ENCODE measurements around the gene CYB5D1.

CYB5D1 gene

DNA sequence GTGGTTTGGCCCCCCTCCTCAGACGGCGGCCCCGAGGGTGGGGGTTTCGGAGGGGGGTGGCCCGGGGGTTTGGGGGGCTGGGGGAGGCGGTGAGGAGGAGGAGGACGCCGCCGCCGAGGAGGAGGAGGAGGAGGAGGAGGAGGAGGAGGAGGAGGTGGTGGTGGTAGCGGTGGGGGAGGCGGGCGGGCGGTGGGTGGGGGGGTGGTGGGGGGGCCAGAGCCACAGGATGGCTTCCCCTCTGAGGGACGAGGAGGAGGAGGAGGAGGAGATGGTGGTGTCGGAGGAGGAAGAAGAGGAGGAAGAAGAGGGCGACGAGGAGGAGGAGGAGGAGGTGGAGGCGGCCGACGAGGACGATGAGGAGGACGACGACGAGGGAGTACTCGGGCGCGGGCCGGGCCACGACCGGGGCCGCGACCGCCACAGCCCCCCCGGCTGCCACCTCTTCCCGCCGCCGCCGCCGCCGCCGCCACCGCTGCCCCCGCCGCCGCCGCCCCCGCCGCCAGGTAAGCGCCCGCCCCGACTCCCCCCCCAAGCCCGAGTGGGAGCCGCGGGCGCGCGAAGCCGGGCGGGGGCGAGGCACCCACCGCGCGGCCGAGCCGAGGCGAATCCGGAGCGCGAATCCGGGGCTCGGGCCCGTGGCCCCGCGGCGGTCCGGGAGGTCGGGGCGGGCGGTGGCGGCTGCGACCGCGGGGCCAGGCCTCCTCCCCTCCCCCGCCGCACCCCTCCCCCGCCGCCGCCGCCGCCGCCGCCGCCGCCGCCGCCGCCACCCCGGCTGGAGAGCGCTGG, 27.0 kb downstream of the CYB5D1 start:
- Histone ChIP-seq H3K27me3 (ENCODE audit: control insufficient read depth, insufficient read depth, low read length) (peaks cover 11% of the 10 kb centered on the region), H3K9ac (ENCODE audit: low read depth, low read length) (no peak overlapping the region), H3K4me1 (ENCODE audit: control insufficient read depth, insufficient read depth, low read length) (peaks cover 31% of the 10 kb centered on the region), H3K27ac (ENCODE audit: low read depth, low read length) (peak overlapping the region; percentile 59), H3K36me3 (ENCODE audit: control insufficient read depth, insufficient read depth, low read length) (peaks cover 4% of the 10 kb centered on the region; the same call in 1 of the 2 replicates), H3K4me3 (ENCODE audit: low read depth, low read length) (peak overlapping the region; percentile 85), H3K9me3 (ENCODE audit: control insufficient read depth, insufficient read depth, low read length) (no peaks in the 10 kb centered on the region)

DNA sequence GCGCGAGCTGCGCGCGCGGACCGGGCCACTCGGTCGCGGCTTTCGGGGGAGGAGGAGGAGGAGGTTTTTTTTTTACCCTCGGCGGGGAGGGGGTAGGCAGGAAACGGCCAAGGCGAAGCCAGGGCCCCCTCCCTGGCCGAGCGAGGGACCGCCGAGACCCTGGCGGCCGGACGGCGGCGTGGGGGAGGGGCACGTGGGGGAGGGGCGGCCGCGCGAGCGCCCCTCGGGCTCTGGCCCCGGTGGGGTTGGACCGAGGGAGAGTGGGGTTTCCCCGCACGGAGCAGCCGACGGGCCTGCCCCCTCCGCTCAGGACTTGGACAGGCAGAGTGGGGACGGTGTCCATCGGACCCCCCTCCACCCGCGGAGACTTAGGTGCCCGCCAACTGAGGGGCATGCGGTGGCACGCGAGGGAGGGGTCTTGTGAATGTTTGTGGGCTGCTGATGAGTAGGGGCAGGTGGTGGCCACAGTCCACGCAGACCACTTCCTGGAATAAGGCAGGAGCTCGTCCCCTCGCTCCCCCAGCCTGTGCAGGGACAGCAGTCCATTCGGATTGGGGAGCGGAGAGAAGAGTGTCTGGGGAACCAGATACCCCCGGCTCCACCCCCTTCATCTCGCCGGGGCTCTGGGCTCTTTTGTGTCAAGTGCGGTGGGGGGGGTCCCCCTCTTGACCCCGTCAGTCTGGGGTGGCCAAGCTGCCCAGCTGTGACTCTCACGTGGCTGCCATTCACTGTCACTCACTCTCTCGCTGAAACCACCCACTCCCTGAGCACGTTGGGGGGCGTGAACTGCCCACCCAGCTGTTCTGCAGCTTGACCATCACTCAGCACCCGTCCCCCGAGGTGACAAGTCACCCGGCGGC, 27.8 kb downstream of the CYB5D1 start:
- Histone ChIP-seq H3K4me1 (ENCODE audit: control insufficient read depth, insufficient read depth, low read length) (peaks cover 31% of the 10 kb centered on the region), H3K27ac (ENCODE audit: low read depth, low read length) (peak overlapping the region; percentile 70), H3K27me3 (ENCODE audit: control insufficient read depth, insufficient read depth, low read length) (peaks cover 11% of the 10 kb centered on the region), H3K4me3 (ENCODE audit: low read depth, low read length) (peak overlapping the region; percentile 85), H3K9me3 (ENCODE audit: control insufficient read depth, insufficient read depth, low read length) (no peaks in the 10 kb centered on the region), H3K9ac (ENCODE audit: low read depth, low read length) (no peak overlapping the region), H3K36me3 (ENCODE audit: control insufficient read depth, insufficient read depth, low read length) (peaks cover 3% of the 10 kb centered on the region; the same call in 1 of the 2 replicates)

DNA sequence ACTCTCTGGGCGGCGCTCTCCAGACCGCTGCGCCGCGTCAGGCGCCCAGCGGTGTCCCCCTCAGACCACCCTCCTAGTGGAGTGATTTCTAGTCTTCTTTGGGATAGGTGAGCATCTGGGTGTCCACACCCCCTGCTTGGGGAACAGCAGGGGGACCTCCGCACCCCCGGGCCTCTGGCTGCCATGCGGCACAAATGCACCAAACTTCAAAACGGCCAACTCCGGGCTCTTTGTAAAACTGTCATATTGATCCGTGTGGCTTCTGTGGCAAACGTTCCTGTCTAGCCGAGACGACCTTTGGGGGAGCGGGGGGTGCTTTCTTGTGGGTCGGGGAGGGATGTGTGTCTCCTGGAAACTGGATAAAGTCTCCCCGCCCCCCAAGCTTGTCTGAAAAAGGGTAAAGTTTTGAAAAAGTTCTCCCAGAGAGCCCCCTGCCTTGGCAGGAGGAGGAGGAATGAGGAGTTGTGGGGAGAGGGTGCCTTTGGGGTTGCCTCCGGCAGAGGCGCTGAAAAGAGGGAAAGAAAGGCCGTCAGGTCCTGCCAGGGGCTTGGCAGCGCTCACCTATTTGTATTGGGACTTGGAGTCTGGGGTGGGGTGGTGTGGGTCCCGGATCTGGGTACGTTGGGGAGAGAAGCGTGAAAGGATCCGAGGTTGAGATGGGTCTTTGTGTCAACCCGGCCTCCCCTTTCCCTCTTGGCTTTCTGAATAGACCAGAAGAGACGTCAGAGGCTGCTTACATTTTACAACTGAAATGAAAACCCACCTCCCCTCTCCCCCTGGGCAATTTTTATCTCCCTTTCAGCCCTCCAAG, 28.6 kb downstream of the CYB5D1 start:
- Histone ChIP-seq H3K27me3 (ENCODE audit: control insufficient read depth, insufficient read depth, low read length) (peaks cover 11% of the 10 kb centered on the region), H3K4me1 (ENCODE audit: control insufficient read depth, insufficient read depth, low read length) (peaks cover 31% of the 10 kb centered on the region), H3K9me3 (ENCODE audit: control insufficient read depth, insufficient read depth, low read length) (no peaks in the 10 kb centered on the region), H3K4me3 (ENCODE audit: low read depth, low read length) (peak overlapping the region; percentile 85), H3K36me3 (ENCODE audit: control insufficient read depth, insufficient read depth, low read length) (peaks cover 5% of the 10 kb centered on the region), H3K9ac (ENCODE audit: low read depth, low read length) (peak overlapping the region; percentile 1; the same call in 1 of the 2 replicates), H3K27ac (ENCODE audit: low read depth, low read length) (peak overlapping the region; percentile 70)

DNA sequence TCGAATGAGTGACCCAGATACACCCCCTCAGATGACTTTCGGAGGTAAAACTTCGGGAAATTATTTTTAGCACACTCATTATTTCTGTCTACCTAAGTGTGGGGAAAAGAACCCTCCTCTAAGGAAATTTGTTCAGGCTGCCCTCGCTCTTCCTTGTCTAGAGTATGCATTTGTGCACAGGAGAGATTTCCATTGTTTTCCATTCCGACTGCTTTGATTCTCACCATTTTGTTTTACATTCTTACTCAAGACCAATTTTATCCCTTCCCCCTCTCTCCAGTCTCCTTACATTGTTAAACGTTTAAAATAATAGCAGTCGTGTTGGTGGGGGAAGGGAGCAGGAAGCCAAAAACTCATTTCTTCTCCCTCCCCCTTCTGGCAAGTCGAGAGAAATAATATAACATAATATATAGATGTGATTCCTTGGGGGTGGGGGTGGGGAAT, 29.3 kb downstream of the CYB5D1 start:
- Histone ChIP-seq H3K27ac (ENCODE audit: low read depth, low read length) (peak overlapping the region; percentile 70), H3K4me3 (ENCODE audit: low read depth, low read length) (peak overlapping the region; percentile 85), H3K4me1 (ENCODE audit: control insufficient read depth, insufficient read depth, low read length) (peaks cover 31% of the 10 kb centered on the region), H3K27me3 (ENCODE audit: control insufficient read depth, insufficient read depth, low read length) (peaks cover 11% of the 10 kb centered on the region), H3K9ac (ENCODE audit: low read depth, low read length) (peak overlapping the region; percentile 1; the same call in 1 of the 2 replicates), H3K36me3 (ENCODE audit: control insufficient read depth, insufficient read depth, low read length) (peaks cover 5% of the 10 kb centered on the region), H3K9me3 (ENCODE audit: control insufficient read depth, insufficient read depth, low read length) (no peaks in the 10 kb centered on the region)

DNA sequence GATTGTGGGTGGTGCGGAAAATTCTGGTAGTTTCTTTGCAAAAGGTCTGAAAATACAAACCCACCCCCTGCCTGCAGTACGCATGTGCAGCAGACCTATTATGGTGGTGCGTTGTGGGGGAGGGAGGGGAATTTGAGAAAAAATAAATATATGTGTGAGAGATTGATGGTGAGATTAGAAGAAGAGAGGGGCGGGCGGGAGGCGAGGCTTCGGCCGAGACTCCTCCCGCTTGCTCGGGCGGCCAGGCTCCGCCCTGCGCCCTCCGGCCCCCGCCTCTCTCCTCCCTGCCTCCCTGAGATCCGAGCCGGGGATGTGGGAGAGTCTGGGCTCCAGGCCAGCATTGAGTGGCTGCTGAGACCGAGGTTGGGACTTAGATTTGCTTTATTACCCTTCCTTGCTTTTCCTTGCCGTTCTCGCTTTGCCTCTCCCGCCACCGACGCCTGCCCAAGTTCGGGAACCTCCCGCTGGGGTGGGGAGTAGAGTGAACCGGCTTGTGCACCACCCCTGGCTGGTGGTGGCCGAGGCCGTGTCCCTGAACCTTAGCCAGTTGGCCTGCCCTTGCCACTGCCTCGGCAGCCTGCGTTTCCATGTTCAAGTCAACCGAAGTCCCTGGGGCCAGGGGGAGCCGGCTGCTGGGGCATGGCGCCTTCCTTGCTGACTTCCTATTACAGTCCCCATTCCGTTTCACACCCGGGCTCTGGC, 29.8 kb downstream of the CYB5D1 start:
- Histone ChIP-seq H3K27ac (ENCODE audit: low read depth, low read length) (peak overlapping the region; percentile 73), H3K9ac (ENCODE audit: low read depth, low read length) (0 out of 2 replicates have a peak overlapping the region, but pooled peaks have one; percentile 40), H3K36me3 (ENCODE audit: control insufficient read depth, insufficient read depth, low read length) (peaks cover 5% of the 10 kb centered on the region; the same call in 1 of the 2 replicates), H3K4me3 (ENCODE audit: low read depth, low read length) (peak overlapping the region; percentile 85), H3K4me1 (ENCODE audit: control insufficient read depth, insufficient read depth, low read length) (peaks cover 31% of the 10 kb centered on the region), H3K9me3 (ENCODE audit: control insufficient read depth, insufficient read depth, low read length) (no peaks in the 10 kb centered on the region), H3K27me3 (ENCODE audit: control insufficient read depth, insufficient read depth, low read length) (peaks cover 11% of the 10 kb centered on the region)

DNA sequence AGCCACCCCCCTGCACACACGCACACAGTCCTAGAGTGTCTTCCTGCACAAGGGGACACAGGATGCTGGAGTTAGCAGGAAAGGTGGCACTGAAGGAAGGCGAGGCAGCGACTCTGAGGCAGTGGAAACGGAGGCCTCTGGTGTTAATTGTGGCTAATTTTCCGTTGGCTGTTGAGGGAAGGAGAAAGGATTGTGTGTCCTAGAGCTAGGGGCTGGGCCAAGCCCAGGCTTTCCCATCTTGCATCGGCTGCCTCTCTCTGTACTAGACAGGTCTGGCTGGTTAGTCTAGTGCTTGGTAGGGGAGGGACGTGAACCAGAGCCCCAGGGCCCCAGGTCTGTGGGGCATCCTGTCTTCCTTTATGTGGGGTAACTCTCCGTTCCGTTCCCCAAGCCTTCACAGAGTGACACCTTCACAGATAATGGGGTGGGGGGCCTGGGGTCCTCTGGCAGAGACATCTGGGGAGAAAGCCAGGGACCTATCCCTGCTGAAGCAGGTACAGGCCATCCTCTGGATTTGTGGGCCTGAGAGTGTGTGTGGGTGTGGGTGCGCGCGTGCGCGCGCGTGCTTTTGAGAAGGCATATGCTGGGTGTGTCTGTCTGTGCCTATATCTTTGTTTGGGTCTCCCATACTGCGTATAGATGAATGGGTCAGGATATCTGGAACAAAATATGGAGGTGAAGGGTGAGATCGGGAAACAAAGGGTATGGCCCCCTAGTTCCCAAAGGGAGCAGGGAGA, 30.5 kb downstream of the CYB5D1 start, which contains the start of gene CHD3:
Gene CHD3 (plus strand): TSS at position 606 of the 737 bp plus-strand sequence. CDS start 212 bp downstream, outside the sequence.
- Histone ChIP-seq H3K4me3 (ENCODE audit: low read depth, low read length) (peak within 1 kb of the TSS; percentile 85), H3K36me3 (ENCODE audit: control insufficient read depth, insufficient read depth, low read length) (peaks cover 5% of the 10 kb centered on the region; the same call in 1 of the 2 replicates), H3K4me1 (ENCODE audit: control insufficient read depth, insufficient read depth, low read length) (peaks cover 30% of the 10 kb centered on the region), H3K9ac (ENCODE audit: low read depth, low read length) (0 out of 2 replicates have a peak within 1 kb of the TSS, but pooled peaks have one; percentile 40), H3K27me3 (ENCODE audit: control insufficient read depth, insufficient read depth, low read length) (peaks cover 11% of the 10 kb centered on the region), H3K9me3 (ENCODE audit: control insufficient read depth, insufficient read depth, low read length) (no peaks in the 10 kb centered on the region), H3K27ac (ENCODE audit: low read depth, low read length) (peak within 1 kb of the TSS; percentile 73)

DNA sequence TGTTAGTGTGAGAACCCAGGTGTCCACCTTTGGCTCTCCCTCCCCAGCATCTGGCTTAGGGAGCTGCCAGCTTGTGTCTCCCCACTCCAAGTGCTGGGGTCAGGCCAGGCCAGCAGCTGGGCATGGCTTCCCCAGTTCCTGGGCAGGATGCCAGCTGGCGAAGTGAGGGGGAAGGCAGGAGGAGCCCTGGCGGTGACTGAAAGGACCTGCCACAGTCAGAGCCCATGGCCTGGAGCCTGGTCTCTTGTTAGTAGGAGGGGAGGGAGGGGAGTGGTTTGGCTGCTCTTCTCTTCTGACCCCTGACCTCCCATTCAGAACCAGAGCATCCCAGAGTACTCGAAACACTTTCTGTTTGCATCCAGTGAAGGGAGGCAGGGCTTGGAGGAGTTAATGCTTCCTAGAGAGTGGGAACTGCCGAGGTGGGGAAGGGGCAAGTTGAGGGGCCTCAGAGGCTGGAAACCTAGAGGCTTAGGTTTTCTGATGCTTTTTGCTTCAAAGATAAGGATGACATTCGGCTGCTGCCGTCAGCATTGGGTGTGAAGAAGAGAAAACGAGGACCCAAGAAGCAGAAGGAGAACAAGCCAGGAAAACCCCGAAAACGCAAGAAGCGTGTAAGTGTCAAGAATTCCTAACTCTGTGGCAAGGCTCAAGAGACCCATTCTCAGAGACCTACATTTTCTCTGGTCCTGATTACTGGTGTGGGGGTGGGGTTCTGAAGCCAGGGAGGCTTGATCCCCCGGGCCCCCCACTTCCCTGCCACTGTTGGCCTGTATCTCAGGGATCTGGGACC, 31.6 kb downstream of the CYB5D1 start:
- peaks cover 22% of the 10 kb centered on the region for H3K4me1 ChIP-seq (ENCODE audit: control insufficient read depth, insufficient read depth, low read length)
- H3K9ac ChIP-seq (ENCODE audit: low read depth, low read length) = no peak overlapping the region
- peaks cover 11% of the 10 kb centered on the region for H3K27me3 ChIP-seq (ENCODE audit: control insufficient read depth, insufficient read depth, low read length)
- no peaks in the 10 kb centered on the region for H3K9me3 ChIP-seq (ENCODE audit: control insufficient read depth, insufficient read depth, low read length)
- H3K36me3 ChIP-seq (ENCODE audit: control insufficient read depth, insufficient read depth, low read length) = peaks cover 10% of the 10 kb centered on the region
- no peak overlapping the region for H3K4me3 ChIP-seq (ENCODE audit: low read depth, low read length)
- H3K27ac ChIP-seq (ENCODE audit: low read depth, low read length) = no peak overlapping the region

DNA sequence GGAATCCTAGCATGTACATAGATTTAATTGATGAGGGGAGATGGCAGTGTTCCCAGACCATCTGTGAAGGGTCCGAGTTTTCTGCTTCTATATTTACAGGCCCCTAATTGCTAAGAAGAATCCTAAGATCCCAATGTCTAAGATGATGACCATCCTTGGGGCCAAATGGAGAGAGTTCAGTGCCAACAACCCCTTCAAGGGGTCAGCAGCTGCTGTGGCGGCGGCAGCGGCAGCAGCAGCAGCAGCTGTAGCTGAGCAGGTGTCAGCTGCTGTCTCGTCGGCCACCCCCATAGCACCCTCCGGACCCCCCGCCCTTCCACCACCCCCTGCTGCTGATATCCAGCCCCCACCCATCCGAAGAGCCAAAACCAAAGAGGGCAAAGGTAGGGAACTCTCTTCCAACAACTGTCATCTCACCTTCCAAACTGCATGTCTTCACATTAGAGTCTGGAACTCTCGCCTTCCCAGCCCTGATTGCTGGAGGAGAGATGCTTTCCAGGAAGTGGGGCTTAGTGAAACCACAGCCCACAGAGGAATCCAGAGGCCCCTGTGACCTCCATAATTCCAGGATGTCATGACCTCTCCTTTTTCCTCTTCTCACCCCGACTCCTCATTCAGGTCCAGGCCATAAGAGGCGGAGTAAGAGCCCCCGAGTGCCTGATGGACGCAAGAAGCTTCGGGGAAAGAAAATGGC, 35.5 kb downstream of the CYB5D1 start:
- Histone ChIP-seq H3K27ac (ENCODE audit: low read depth, low read length) (no peak overlapping the region), H3K9ac (ENCODE audit: low read depth, low read length) (no peak overlapping the region), H3K9me3 (ENCODE audit: control insufficient read depth, insufficient read depth, low read length) (no peaks in the 10 kb centered on the region), H3K36me3 (ENCODE audit: control insufficient read depth, insufficient read depth, low read length) (peaks cover 26% of the 10 kb centered on the region), H3K27me3 (ENCODE audit: control insufficient read depth, insufficient read depth, low read length) (no peaks in the 10 kb centered on the region), H3K4me3 (ENCODE audit: low read depth, low read length) (no peak overlapping the region), H3K4me1 (ENCODE audit: control insufficient read depth, insufficient read depth, low read length) (peaks cover 8% of the 10 kb centered on the region)

DNA sequence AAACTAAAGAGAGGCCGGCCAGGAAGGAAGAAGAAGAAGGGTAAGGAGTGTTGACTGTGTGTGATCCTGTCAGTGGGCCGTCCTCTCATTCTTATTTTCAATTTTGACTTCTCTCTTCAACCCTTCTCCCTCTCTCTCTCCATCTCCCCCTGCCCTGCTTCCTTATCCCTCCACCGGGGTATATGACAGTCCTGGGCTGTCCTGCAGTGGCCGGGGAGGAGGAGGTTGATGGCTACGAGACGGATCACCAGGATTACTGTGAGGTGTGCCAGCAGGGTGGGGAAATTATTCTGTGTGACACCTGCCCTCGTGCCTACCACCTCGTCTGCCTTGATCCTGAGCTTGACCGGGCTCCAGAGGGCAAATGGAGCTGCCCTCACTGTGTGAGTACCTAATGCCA, 36.4 kb downstream of the CYB5D1 start:
- no peak overlapping the region for H3K4me3 ChIP-seq (ENCODE audit: low read depth, low read length)
- H3K9ac ChIP-seq (ENCODE audit: low read depth, low read length) = no peak overlapping the region
- H3K9me3 ChIP-seq (ENCODE audit: control insufficient read depth, insufficient read depth, low read length) = no peaks in the 10 kb centered on the region
- H3K27ac ChIP-seq (ENCODE audit: low read depth, low read length) = no peak overlapping the region
- no peaks in the 10 kb centered on the region for H3K27me3 ChIP-seq (ENCODE audit: control insufficient read depth, insufficient read depth, low read length)
- H3K4me1 ChIP-seq (ENCODE audit: control insufficient read depth, insufficient read depth, low read length) = no peaks in the 10 kb centered on the region
- H3K36me3 ChIP-seq (ENCODE audit: control insufficient read depth, insufficient read depth, low read length) = peaks cover 32% of the 10 kb centered on the region

Data from HUES48 (cell line).